Uterus (tissue), 2 donors: Measurements from ENCODE around the gene IL16.
"Not testable (repeated sequence)": the region's sequence is repeated elsewhere in the genome, so short reads cannot be mapped to it uniquely, and the experiment has no call there.

Experiments
- POLR2A ChIP-seq, 2 donors: fragments of 450-650 bp; IDR thresholded peaks; one replicate each; pipeline ENCODE4 v1.6.1; 2016; ENCODE audit warnings: antibody characterized with exemption in 2 of 2, mild to moderate bottlenecking in 1 of 2, moderate library complexity in 1 of 2
- TF ChIP-seq, protein P1 (sequence below), 4 experiments: fragments of 200-600 bp in 2 of 4; fragments of 450-650 bp in 2 of 4; sonication (generic) in 2 of 4; IDR thresholded peaks; one replicate each; pipeline ENCODE4 v1.5.1; 2016 to 2019; ENCODE audit warnings: antibody characterized with exemption in 4 of 4, mild to moderate bottlenecking in 2 of 4, moderate library complexity in 1 of 4

DNA sequence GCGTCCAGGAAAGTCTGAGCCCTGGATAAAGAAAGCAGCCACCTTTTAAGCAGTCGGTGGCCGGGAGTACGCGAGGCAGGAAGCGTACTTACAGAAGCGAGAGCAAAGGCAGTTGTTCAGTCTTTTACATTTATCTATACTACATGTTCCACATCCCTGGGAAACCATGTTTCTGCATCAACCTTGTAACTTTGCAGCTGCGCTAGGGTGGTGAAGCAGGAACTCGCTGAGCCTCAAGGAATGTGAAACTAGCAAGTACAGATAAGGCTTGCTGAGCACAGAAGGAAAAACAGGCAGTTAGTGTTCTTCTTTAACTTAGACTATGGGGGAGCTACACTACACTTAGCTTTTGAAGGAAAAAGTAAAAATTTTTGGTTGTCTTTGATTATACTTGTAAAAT is 134.5 kb downstream of the IL16 start:
- TF ChIP-seq POLR2A (IDR thresholded peaks at IDR 0.05), result not testable (repeated sequence)
- TF ChIP-seq, protein P1, sequence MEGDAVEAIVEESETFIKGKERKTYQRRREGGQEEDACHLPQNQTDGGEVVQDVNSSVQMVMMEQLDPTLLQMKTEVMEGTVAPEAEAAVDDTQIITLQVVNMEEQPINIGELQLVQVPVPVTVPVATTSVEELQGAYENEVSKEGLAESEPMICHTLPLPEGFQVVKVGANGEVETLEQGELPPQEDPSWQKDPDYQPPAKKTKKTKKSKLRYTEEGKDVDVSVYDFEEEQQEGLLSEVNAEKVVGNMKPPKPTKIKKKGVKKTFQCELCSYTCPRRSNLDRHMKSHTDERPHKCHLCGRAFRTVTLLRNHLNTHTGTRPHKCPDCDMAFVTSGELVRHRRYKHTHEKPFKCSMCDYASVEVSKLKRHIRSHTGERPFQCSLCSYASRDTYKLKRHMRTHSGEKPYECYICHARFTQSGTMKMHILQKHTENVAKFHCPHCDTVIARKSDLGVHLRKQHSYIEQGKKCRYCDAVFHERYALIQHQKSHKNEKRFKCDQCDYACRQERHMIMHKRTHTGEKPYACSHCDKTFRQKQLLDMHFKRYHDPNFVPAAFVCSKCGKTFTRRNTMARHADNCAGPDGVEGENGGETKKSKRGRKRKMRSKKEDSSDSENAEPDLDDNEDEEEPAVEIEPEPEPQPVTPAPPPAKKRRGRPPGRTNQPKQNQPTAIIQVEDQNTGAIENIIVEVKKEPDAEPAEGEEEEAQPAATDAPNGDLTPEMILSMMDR (IDR thresholded peaks at IDR 0.05), result not testable (repeated sequence)
